HG03469 (cell line): Measurements from ENCODE around the gene SPATA18.
A peak's percentile ranks its signal among the peaks of the same experiment; 100 is the strongest.

ENCODE experiments used
- ATAC-seq: cut with Tn5 transposase; IDR thresholded peaks from one replicate; pipeline ENCODE4 v1.9.1; 2021; ENCODE audit warnings: mild to moderate bottlenecking, moderate library complexity, moderate number of reproducible peaks; ENCODE audit not compliant: unreplicated experiment

Gene SPATA18

GRCh38 chr4:52051213-52051614, at the start of gene SPATA18:
TSS of gene SPATA18 (plus strand) at chr4:52051304. CDS start at chr4:52051705, 401 bp downstream.
- ATAC-seq: no peak

DNA sequence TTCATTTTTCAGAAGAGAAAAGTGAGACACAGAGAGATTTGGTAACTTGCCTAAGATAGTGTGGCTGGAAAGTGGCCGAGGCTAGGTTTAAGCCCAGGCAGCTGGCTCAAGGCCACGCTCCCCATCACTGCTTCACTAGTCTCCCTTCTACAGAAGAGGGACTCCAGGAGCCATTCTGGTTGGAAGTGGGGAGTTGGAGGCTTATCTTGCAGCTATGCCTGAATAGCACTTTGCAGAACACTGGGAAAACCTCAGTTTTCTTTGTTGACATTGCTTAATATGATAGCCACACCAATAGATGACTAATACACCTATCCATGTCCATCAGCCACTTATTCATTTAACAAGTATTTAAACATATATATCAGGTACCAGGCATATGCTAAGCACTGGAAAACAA, 49.5 kb upstream of the SPATA18 start:
- ATAC-seq: no peak

DNA sequence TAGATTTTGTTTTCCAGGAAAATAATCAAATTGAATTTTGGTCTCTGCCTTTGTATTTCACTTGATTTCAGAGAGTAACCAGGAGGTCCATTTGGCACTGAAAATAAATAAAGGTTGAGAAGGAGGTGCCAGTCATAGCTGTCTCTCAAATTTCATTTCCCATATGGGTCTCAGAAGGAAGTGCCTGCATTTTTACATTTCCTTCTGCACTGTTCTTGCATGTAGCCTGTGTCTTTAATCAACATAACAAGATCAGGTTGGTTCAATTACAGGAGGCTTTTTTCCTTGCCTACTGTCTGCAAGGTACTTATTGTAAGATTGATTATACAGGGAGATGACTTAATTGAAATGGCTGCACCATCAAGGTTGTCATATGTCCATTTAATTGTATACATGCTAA, 46.7 kb upstream of the SPATA18 start:
- no peak for ATAC-seq

- ATAC-seq: no peak
Observed at GRCh38 chr4:52005604-52006273, 45.4 kb upstream of the SPATA18 start.

DNA sequence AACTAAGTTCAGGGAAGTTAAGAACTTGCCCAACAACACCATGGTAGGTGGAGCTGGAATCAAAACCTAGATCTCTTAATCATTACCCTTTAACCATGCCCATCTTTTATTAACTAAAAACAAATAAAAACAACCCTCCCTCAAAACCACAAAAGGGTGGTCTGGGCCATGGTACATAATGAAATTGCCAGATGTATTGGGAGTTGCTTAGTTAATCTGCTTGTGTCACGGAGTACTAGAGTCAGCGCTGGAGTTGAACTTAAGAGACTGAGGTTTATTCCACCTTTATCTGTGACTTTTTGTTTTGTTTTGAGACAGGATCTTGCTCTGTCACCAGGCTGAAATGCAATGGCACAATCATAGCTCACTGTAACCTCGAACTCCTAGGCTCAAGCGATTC, 44.2 kb upstream of the SPATA18 start:
- ATAC-seq: no peak

GRCh38 chr4:52010986-52011385, 40.1 kb upstream of the SPATA18 start:
- ATAC-seq: no peak

GRCh38 chr4:52012651-52013050, 38.5 kb upstream of the SPATA18 start:
- ATAC-seq: no peak

GRCh38 chr4:52014903-52015302, 36.2 kb upstream of the SPATA18 start:
- no peak for ATAC-seq

- ATAC-seq: no peak
Observed at GRCh38 chr4:52015366-52015765, 35.7 kb upstream of the SPATA18 start.

GRCh38 chr4:52016981-52017380, 34.1 kb upstream of the SPATA18 start:
- ATAC-seq: no peak

DNA sequence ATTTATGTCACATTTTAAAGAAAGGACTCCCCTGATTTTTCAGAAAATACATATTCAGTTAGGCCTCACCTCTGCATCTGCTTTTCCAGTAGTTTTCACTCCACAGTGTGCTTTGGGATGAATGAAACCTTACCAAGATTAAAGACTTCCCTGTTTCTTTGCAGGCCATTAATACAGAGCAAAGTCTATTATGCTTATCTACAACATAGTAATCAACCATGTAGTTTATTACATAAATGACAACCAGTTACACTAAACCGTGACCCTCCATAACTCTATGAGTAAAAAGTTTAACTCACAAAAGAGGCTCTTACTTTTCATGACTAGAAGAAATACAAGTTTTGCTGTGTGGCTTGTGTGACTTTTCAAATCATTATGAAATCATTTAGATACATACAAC, 33.3 kb upstream of the SPATA18 start:
- no peak for ATAC-seq

DNA sequence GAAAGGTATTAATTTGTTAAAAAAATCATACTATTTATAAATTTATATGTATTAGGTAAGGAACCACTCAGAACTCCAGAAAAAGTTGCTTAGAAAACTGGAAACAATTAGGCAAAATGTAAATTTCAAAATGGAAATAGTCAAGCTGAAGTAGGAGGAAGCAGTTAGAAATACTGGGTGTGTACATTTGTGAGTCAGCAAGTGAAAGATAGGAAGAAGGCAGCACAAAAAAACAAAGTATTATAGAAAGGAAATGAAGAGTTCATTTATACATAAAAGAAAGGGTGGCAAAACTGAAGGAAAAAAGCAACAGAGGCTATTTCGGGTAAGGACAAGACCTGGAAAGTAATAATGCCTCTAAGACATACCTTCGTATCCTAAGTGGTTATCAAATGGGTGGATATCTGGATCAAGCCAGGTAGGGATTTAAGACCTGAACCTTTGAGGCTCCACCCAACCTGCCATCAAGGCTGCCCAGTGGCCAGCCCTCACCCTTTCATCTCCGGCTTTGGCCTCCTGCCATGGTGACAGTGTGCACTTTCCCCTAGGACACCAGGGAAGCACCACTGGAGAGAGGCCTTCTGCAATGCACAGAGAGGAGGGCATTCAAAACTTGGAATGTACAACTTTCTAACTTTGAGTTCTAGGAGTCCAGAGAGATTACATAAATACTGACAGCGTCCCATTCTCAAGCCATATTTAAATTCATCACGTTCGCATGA, 31.0 kb upstream of the SPATA18 start, which contains the start of gene LRRC66:
TSS of gene LRRC66 (minus strand) at position 428 of the 722 bp plus-strand sequence. CDS start 2,750 bp downstream, outside the sequence.
- no peak for ATAC-seq

DNA sequence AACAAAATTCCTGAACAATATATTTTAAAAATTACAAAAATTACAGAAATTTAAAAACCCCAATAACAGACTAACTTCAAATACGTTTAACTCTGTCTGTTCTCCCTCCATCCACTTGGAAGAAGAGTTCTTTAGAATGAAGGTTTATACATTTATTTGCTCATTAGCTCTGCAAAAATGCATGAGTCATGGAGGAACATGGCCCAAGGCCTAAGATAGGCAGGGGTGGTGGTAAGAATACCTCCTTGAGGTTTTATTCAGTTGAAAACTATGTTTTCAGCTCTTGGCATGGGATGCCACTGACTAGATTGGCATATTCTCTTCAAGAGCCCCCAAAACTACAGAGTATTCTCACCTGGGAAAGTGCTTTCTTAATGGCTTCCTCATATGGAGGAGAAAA, 22.1 kb upstream of the SPATA18 start:
- no peak for ATAC-seq

DNA sequence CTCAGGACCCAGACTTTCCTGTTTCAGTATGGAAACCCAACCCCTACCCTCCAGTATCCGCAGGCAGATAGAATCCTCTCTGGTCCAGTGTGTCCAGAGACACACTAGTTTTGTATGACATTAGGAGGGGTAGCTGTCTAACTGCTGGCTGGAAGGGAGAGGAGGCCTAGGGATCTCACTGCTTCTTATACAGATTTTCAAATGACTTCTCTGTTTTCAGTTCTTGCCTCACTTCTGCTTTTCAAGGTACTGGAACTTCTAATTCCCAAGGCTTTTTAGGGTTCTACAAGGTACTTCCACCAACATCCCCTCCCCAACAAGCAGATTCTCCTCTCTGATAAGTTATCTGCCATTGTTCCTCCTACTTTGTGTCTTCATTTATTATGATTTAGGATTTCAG, 19.1 kb upstream of the SPATA18 start:
- no peak for ATAC-seq

DNA sequence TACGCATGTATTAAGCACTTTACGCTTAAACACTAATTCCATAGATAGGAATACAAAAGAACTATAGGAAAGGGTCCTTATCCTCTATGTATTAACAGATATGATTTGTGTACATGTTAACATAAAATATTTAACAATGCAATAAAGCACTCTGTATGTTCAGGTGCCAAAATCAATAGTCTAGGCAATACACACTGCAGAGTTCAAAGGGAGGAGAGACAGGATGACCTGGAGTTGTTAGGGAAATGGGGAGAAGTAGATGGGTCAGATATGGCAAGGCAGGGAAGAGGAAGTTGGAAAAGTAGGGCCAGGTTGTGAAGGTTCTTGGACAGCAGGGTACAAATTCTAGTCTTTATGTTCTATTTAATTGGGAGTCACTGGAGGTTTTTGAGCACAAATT, 15.9 kb upstream of the SPATA18 start:
- no peak for ATAC-seq

DNA sequence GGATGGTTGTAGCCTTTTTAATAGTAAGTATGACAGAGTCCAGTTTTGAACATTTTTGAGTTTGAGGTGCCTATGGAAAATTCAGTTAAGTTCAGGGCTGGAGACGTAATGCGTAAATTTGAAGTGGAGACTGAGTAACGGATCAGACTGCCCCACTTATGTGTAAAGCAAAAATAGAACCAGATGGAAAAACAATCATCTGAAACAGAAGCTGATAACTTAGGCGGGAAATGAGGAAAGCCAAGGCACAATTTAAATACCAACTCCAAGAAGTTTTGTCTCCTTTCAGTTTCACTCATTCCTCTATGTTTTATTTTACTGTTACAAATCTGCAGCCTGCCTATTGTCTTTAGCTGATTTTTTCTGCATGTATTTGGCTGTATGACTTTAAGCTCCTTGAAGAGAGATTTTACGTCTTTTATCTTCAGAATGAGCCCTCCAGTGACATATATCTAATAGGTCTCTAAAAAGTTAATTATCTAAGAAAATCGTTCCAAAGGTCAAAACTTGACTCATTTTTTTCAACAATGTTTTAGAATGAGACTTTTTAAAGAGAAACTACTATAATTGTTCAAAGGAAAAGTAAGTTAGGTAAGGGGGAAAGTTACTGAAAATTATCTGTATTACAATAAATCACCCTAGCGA, 14.1 kb upstream of the SPATA18 start:
- no peak for ATAC-seq

- peak; percentile 46 for ATAC-seq
Observed at GRCh38 chr4:52037689-52038102, 13.4 kb upstream of the SPATA18 start.

- peak; percentile 78 for ATAC-seq
Observed at GRCh38 chr4:52038103-52038912, 12.8 kb upstream of the SPATA18 start, which contains the start of gene SGCB. TSS of gene SGCB (minus strand) at chr4:52038299. CDS start at chr4:52038259, 40 bp downstream.

GRCh38 chr4:52045028-52045427, 6.1 kb upstream of the SPATA18 start:
- ATAC-seq: no peak

DNA sequence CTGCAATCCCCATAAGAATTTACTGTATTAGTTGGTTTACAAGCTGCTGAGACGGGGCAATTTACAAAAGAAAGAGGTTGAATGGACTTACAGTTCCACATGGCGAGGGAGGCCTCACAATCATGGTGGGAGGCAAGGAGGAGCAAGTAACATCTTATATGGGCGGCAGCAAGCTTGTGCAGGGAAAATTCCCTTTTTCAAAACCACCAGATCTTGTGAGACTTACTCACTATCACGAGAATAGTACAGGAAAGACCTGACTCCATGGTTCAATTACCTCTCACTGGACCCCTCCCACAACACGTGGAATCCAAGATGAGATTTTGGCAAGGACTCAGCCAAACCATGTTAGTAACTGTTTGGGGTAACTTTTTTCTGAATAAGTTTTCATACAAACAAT, 1.8 kb upstream of the SPATA18 start:
- ATAC-seq: no peak
